ENCODE results near the gene SMAD3.

Gene SMAD3

GRCh38 chr15:67127965-67128364 is 62.6 kb downstream of the SMAD3 start:
- no peak for DNase-seq

DNA sequence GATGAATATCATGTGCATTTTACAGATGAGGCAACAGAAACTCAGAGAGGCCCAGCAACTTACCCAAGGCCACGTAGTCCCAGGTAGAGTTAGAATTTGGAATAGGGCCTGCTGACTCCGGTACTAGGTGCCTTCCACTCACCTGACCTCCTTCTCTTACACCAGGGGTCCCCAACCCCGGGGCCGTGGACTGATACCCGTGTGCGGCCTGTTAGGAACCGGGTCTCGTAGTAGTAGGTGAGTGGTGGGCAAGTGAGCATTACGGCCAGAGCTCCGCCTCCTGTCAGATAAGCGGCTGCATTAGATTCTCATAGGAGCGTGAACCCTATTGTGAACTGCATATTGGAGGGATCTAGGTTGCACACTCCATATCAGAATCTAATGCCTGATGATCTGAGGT is 64.8 kb downstream of the SMAD3 start:
- DNase-seq = no peak

DNA sequence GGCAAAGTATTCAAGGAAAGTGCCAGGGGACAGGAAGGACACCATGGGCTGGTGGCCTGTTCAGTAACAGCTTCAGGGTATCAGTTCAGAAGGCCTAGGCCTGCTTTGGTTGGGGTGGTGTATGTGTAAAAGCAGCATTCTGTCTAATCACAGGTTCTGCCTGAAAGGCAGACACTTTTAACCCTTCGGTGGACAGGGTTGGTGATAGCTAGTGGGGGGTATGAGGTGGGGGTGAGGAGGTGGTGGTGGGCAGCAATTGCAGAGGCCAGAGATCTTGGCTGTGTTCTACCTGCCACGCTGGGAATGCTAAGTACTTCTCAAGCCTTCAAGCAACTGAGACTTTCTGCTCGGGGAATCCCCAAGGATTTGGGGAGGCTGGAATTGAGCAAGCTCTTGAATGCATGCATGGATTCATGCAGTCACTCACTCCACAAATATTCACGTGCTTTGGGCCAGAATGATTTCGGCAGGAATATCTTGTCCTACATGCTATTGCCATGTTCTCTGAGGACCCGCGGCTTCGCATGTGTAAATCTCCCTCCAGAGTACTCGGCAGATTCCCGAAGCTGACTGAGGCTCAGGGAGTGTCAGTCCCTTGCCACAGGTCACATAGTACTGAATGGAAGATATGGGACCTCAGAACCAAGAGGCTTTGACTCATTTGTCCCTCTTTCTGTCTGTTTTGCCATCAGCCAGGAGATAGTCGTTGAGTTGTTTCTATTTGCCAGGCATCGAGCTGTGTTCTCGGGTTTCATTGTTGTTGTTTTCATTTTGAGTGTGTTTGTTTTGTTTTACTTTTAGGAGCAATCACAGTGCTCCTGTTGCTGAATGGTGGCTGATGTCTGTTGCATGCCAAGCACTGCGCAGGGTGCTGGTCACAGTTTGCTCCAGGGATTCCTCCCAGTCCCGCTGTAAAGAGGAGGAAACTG is 65.5 kb downstream of the SMAD3 start:
- DNase-seq = peak in 1 of 5 experiments; percentile 63

DNA sequence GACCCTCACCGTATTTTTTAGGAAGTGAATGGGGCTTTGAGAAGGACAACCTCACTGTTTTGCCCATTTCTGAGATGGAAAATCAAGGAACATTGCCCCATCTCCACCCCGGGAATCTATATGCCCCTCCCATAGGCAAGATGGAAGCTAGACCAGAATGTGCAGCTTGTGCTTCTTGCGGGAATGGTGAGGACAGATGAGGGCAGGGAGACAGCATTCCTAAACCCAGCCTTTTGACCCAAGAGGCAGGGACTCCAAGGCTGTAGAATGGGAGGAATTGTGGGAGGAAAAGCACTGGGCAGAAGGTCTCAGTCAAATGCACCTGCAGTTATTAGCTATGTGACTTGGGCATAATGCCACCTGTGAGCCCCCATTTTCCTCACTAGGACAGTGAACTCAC is 66.9 kb downstream of the SMAD3 start:
- DNase-seq = no peak

- no peak for DNase-seq
Measured at GRCh38 chr15:67133026-67133425, 67.6 kb downstream of the SMAD3 start.

GRCh38 chr15:67133738-67134066 is 68.3 kb downstream of the SMAD3 start:
- no peak for DNase-seq

GRCh38 chr15:67134067-67134838 is 68.9 kb downstream of the SMAD3 start:
- peak in 4 of 5 experiments; percentile 21 to 92 (median 61) for DNase-seq

GRCh38 chr15:67134871-67135492 is 69.6 kb downstream of the SMAD3 start:
- DNase-seq = no peak

- DNase-seq = no peak
Measured at GRCh38 chr15:67135494-67135893, 70.1 kb downstream of the SMAD3 start.

- no peak for DNase-seq
Measured at GRCh38 chr15:67136802-67137201, 71.4 kb downstream of the SMAD3 start.

DNA sequence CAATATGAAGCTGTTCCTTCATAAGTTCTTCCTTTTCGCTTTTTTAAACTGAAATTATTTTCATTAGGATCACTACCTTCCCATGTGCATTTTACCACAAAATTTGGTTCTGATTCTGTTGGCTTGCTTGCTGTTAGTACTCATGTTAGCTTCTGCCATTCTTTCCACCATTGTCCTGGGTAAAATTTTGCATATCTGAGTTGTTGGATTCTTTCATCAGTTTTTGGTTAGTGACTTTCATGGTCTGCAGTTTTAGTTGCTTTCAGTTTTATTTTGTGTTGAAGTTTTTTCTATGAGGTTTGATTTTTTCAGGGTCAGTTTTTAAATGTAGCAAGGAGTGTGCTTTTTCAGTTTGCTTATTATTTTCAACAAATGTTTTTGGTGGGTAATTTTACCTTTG is 71.9 kb downstream of the SMAD3 start:
- DNase-seq = peak in 1 of 5 experiments; percentile 24

- DNase-seq = no peak
Measured at GRCh38 chr15:67137951-67138848, 72.8 kb downstream of the SMAD3 start.

DNA sequence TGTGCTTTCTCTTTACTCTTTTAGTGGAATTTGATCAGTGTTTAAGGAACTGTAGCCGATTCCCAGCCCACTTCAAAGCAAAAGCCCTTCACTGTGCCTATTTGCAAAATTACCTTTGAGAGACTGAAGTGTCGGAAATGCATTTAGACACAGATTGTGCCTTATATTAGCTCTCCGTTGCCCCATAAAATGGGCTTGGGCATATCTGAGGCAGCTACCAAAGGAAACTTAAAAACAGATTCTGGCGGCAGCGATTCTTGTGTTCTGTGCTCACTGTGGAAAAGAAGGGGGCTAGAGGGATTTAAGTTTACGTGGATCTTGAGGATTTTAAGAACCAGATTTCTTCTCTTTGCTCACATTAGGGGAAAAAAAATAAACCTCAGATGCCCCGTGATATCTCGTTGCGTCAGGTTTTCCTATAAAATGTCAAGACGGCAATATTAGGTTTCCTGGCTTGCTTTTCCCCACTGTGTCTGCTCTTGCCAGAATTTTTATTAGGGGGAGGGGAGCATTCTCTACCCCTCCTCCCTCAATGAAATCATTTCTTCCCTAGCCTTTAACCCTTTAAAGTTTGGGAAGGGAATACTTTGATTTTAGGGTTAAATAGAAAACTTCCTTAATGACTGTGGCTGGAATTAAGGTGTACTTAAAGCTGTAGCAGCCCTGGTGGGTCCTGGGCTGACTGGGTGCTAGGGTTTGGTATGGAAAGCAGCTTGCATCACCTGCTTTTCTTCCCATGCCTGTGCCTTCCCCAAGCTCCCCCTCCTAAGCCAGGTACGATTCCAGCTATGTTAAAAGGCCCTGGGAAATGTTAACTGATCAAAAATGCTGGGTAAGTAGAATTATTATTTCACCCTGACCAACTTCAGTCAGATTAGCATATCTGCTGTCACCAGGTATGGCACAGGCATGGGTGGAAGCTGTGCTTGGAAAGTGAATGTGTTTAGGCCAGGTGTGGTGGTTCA is 73.8 kb downstream of the SMAD3 start:
- no peak for DNase-seq

- DNase-seq = peak in 1 of 5 experiments; percentile 41
Measured at GRCh38 chr15:67140078-67140833, 74.9 kb downstream of the SMAD3 start.

GRCh38 chr15:67142092-67142766 is 76.8 kb downstream of the SMAD3 start:
- no peak for DNase-seq

- DNase-seq = no peak
Measured at GRCh38 chr15:67142767-67143100, 77.3 kb downstream of the SMAD3 start.

DNA sequence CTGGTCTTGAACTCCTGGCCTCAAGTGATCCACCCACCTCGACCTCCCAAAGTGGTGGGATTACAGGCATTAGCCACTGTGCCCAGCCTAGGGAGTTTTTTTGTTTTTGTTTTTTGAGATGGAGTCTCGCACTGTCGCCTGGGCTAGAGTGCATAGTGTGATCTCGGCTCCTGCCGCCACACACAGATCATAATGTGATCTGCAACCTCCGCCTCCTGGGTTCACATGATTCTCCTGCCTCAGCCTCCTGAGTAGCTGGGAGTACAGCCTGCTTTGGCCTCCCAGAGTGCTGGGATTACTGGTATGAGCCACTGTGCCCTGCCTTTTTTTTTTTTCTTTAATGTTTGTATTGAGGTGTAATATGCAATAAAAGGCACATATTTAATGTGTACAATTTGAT is 78.2 kb downstream of the SMAD3 start:
- DNase-seq = no peak

DNA sequence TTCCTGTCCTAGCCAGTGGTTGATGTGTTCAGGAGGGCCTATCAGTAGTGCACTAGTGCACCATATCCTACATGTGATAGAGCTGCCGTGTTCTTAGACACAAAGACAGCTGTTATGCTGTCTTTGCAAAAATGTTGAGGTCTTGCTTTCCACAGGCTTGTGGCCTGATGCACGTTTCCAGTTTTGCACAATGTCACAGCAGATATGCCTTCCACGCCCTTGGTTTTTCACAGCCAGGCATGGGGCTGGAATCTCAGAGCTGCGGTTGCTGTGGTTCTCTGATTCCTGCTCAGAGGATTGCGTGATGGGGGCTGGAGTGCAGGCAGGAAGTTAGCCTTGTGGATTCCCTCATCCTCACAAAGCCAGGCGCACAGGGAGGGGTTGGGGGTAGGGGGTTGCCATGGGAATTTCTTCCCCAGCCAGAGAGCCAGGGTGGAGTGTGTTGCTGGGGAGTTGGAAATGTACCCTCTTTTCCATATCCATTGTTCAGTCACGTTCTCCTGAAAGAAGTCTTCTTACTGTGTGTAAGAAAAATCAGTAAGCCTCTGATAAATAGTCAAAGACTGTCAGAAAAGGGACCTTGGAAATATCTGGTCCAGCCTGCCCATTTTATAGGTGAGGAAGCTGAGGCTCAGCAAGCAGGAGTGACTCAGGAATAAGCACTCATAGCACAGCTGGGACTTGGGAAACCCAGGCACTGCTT is 79.4 kb downstream of the SMAD3 start:
- peak in 1 of 5 experiments; percentile 83 for DNase-seq

DNA sequence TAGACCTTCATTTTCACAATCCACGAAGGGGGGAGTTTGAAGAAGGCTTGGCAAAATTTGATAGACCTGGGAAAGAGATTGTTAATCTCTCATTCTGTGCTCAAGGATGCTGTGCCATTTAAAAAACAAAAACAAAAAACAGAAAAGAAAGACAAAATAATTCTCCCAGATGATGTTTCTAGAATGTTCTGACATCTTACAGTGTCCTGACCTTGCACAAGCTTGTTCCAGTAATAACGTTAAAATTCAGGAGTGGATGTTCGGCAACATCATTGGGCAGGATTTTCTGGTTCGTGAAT is 79.9 kb downstream of the SMAD3 start:
- DNase-seq = no peak
